ENCODE data around the gene DPYSL4. TPM values are rescaled to one million over a fixed set of nuclear protein-coding genes. Genes with fewer than 3 reads are reported as not detected.

The DPYSL4 gene
- total and polyA plus RNA-seq, 4 experiments from 2014 or later, result 0.21 to 1.8 (median 0.41) TPM

DNA sequence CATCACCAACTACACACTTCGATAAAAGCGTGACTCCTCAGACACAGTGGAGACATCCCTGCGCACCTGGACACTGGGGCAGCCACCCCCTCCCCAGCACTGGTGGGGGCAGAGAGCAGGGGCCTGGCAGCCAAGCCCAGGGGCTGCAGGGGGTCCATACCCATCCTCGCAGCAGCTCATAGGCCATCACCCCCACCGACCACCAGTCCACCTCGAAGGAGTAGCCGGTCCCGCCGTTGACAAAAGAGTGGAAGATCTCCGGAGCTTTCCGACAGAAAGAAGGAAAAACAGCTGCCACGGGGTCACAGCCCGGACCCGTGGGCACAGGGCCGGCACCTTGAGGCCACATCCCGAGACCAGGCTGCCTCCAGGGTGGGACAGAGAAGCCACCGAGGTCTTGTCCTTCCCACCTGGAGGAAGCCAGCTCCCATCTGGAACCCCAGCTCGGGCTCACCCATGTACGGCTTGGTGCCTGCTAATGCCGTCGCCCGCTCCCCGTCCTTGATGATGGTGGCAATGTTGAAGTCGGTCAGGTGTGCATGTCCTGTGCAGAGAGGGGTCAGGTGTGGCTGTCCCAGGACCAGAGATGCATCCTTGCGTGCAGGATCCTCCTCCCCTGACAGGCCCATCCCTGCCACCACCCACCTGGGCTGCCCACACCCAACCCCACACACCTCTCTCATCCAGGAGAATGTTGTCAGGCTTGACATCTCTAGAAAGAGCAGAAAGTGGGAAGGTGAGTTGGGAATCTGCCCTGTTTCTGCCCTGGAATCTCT, 38.5 kb downstream of the DPYSL4 start:
- CTCF ChIA-PET (ENCODE audit: partially characterized antibody), result no interaction called here
- no peaks in the 10 kb centered on the region for H3K36me3 ChIP-seq (ENCODE audit: insufficient read depth, low read length)
- Mint-ChIP-seq H3K36me3 (peaks cover 3 to 4% of the 10 kb centered on the region in 2 donors), H3K4me1 (peaks cover 6 to 13% (median 9%) of the 10 kb centered on the region in 4 donors), H3K4me3 (no peak overlapping the region), H3K27ac (no peak overlapping the region), H3K27me3 (no peaks in the 10 kb centered on the region), H3K9me3 (no peaks in the 10 kb centered on the region)
- DNase-seq, result no peak
- no peaks in the 10 kb centered on the region for H3K27me3 ChIP-seq (ENCODE audit: insufficient read depth, low read length)
- peaks cover 4% of the 10 kb centered on the region for H3K4me1 ChIP-seq (ENCODE audit: insufficient read depth, low read length)
- POLR2A ChIA-PET (ENCODE audit: partially characterized antibody), result no interaction called here
- intact Hi-C loops (cut with micrococcal nuclease), result no loop called here
- H3K4me3 ChIP-seq (ENCODE audit: low read length in 2 of 2), result no peak overlapping the region
- no peak overlapping the region for H3K27ac ChIP-seq (ENCODE audit: low read depth, low read length)
- H3K9me3 ChIP-seq (ENCODE audit: control insufficient read depth in 1 of 2, low read length in 2 of 2), result no peaks in the 10 kb centered on the region

DNA sequence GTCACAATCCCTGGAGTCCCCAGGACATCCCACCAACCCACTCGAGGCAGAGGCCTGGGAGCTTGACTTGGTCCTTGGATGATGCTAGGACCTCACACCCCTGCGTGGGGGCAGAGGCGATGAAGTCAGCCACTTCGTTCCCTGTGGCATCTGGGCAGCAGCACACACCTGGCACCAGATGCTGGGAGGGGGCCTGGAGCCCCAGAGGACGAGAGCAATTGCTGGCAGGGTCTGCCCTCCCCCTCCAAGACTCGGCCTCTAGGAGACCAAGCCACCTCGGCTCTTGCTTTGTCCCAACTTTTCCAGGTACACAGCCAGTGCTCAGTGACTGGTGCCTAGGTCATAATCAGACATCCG, 39.1 kb downstream of the DPYSL4 start:
- peaks cover 4% of the 10 kb centered on the region for H3K4me1 ChIP-seq (ENCODE audit: insufficient read depth, low read length)
- Mint-ChIP-seq H3K27ac (peak overlapping the region in 2 of 7 donors; percentile 8 to 30), H3K36me3 (peaks cover 3 to 4% of the 10 kb centered on the region in 2 donors), H3K9me3 (no peaks in the 10 kb centered on the region), H3K4me1 (peaks cover 6 to 15% (median 9%) of the 10 kb centered on the region in 4 donors), H3K4me3 (no peak overlapping the region), H3K27me3 (no peaks in the 10 kb centered on the region)
- CTCF ChIA-PET (ENCODE audit: partially characterized antibody), result no interaction called here
- no peaks in the 10 kb centered on the region for H3K36me3 ChIP-seq (ENCODE audit: insufficient read depth, low read length)
- no peak for DNase-seq
- H3K9me3 ChIP-seq (ENCODE audit: control insufficient read depth in 1 of 2, low read length in 2 of 2), result no peaks in the 10 kb centered on the region
- no peak overlapping the region for H3K4me3 ChIP-seq (ENCODE audit: low read length in 2 of 2)
- no peaks in the 10 kb centered on the region for H3K27me3 ChIP-seq (ENCODE audit: insufficient read depth, low read length)
- H3K27ac ChIP-seq (ENCODE audit: low read depth, low read length), result no peak overlapping the region
- POLR2A ChIA-PET (ENCODE audit: partially characterized antibody), result no interaction called here
- intact Hi-C loops (cut with micrococcal nuclease), result no loop called here

GRCh38 chr10:132226586-132227405, 40.0 kb downstream of the DPYSL4 start:
- intact Hi-C loops (cut with micrococcal nuclease), result no loop called here
- Histone ChIP-seq H3K27me3 (ENCODE audit: insufficient read depth, low read length) (no peaks in the 10 kb centered on the region), H3K27ac (ENCODE audit: low read depth, low read length) (no peak overlapping the region), H3K36me3 (ENCODE audit: insufficient read depth, low read length) (no peaks in the 10 kb centered on the region), H3K4me1 (ENCODE audit: insufficient read depth, low read length) (peaks cover 4% of the 10 kb centered on the region), H3K9me3 (ENCODE audit: control insufficient read depth in 1 of 2, low read length in 2 of 2) (no peaks in the 10 kb centered on the region), H3K4me3 (ENCODE audit: low read length in 2 of 2) (no peak overlapping the region)
- Mint-ChIP-seq H3K27ac (peak overlapping the region in 2 of 7 donors; percentile 28 to 43), H3K4me3 (no peak overlapping the region), H3K9me3 (no peaks in the 10 kb centered on the region), H3K4me1 (peaks cover 7 to 21% (median 10%) of the 10 kb centered on the region in 4 donors), H3K36me3 (peaks cover 3 to 4% of the 10 kb centered on the region in 2 donors), H3K27me3 (no peaks in the 10 kb centered on the region)
- POLR2A ChIA-PET (ENCODE audit: partially characterized antibody), result no interaction called here
- CTCF ChIA-PET (ENCODE audit: partially characterized antibody), result no interaction called here
- DNase-seq, result no peak

GRCh38 chr10:132227851-132228390, 41.2 kb downstream of the DPYSL4 start:
- no peak for DNase-seq
- no peak overlapping the region for H3K4me3 ChIP-seq (ENCODE audit: low read length in 2 of 2)
- no peaks in the 10 kb centered on the region for H3K9me3 ChIP-seq (ENCODE audit: control insufficient read depth in 1 of 2, low read length in 2 of 2)
- no peaks in the 10 kb centered on the region for H3K27me3 ChIP-seq (ENCODE audit: insufficient read depth, low read length)
- peaks cover 15% of the 10 kb centered on the region for H3K4me1 ChIP-seq (ENCODE audit: insufficient read depth, low read length)
- Mint-ChIP-seq H3K36me3 (peaks cover 3 to 4% of the 10 kb centered on the region in 2 donors), H3K27ac (peak overlapping the region in 1 of 7 donors; percentile 24), H3K27me3 (no peaks in the 10 kb centered on the region), H3K4me3 (no peak overlapping the region), H3K4me1 (peaks cover 9 to 21% (median 12%) of the 10 kb centered on the region in 4 donors), H3K9me3 (no peaks in the 10 kb centered on the region)
- no peak overlapping the region for H3K27ac ChIP-seq (ENCODE audit: low read depth, low read length)
- ChIA-PET POLR2A (ENCODE audit: partially characterized antibody) (no interaction called here), CTCF (ENCODE audit: partially characterized antibody) (no interaction called here)
- intact Hi-C loops (cut with micrococcal nuclease), result no loop called here
- no peaks in the 10 kb centered on the region for H3K36me3 ChIP-seq (ENCODE audit: insufficient read depth, low read length)

GRCh38 chr10:132228616-132229015, 41.9 kb downstream of the DPYSL4 start:
- Mint-ChIP-seq H3K4me1 (peaks cover 9 to 18% (median 12%) of the 10 kb centered on the region in 4 donors), H3K27ac (peak overlapping the region in 1 of 7 donors; percentile 81)

GRCh38 chr10:132229096-132229495, 42.3 kb downstream of the DPYSL4 start:
- peaks cover 16% of the 10 kb centered on the region for H3K4me1 ChIP-seq (ENCODE audit: insufficient read depth, low read length)
- peaks cover 3 to 4% of the 10 kb centered on the region in 2 donors for H3K36me3 Mint-ChIP-seq
- no peak overlapping the region for H3K4me3 ChIP-seq (ENCODE audit: low read length in 2 of 2)
- no peak overlapping the region for H3K27ac ChIP-seq (ENCODE audit: low read depth, low read length)
- no peak for DNase-seq
- H3K9me3 Mint-ChIP-seq, result no peaks in the 10 kb centered on the region
- H3K4me3 Mint-ChIP-seq, result peak overlapping the region in 3 of 8 donors; percentile 25 to 87 (median 83)
- H3K27me3 ChIP-seq (ENCODE audit: insufficient read depth, low read length), result no peaks in the 10 kb centered on the region
- H3K27me3 Mint-ChIP-seq, result no peaks in the 10 kb centered on the region
- ChIA-PET POLR2A (ENCODE audit: partially characterized antibody) (interaction anchor here (1.1 kb wide), 1 partner anchor 168 kb away, joined by 3 read pairs; the partner anchor contains the start of gene PWWP2B), CTCF (ENCODE audit: partially characterized antibody) (no interaction called here)
- peak overlapping the region in 4 of 7 donors; percentile 51 to 91 (median 80) for H3K27ac Mint-ChIP-seq
- H3K9me3 ChIP-seq (ENCODE audit: control insufficient read depth in 1 of 2, low read length in 2 of 2), result no peaks in the 10 kb centered on the region
- no peaks in the 10 kb centered on the region for H3K36me3 ChIP-seq (ENCODE audit: insufficient read depth, low read length)
- H3K4me1 Mint-ChIP-seq, result peaks cover 9 to 15% (median 12%) of the 10 kb centered on the region in 4 donors
- intact Hi-C loops (cut with micrococcal nuclease), result no loop called here

More at GRCh38 chr10:132228616-132229015, 41.9 kb downstream of the DPYSL4 start:
- POLR2A ChIA-PET (ENCODE audit: partially characterized antibody), result no interaction called here
- no peak overlapping the region for H3K4me3 ChIP-seq (ENCODE audit: low read length in 2 of 2)
- no peaks in the 10 kb centered on the region for H3K36me3 ChIP-seq (ENCODE audit: insufficient read depth, low read length)
- intact Hi-C loops (cut with micrococcal nuclease), result no loop called here
- H3K9me3 Mint-ChIP-seq, result no peaks in the 10 kb centered on the region
- peaks cover 16% of the 10 kb centered on the region for H3K4me1 ChIP-seq (ENCODE audit: insufficient read depth, low read length)
- CTCF ChIA-PET (ENCODE audit: partially characterized antibody), result no interaction called here
- DNase-seq, result no peak
- H3K4me3 Mint-ChIP-seq, result peak overlapping the region in 2 of 8 donors; percentile 29 to 42
- H3K27me3 Mint-ChIP-seq, result no peaks in the 10 kb centered on the region
- H3K9me3 ChIP-seq (ENCODE audit: control insufficient read depth in 1 of 2, low read length in 2 of 2), result no peaks in the 10 kb centered on the region
- H3K27me3 ChIP-seq (ENCODE audit: insufficient read depth, low read length), result no peaks in the 10 kb centered on the region
- no peak overlapping the region for H3K27ac ChIP-seq (ENCODE audit: low read depth, low read length)
- peaks cover 3 to 4% of the 10 kb centered on the region in 2 donors for H3K36me3 Mint-ChIP-seq
